ENCODE results near the gene BIRC3.
"Not testable (repeated sequence)": the region's sequence is repeated elsewhere in the genome, so short reads cannot be mapped to it uniquely, and the experiment has no call there.

The BIRC3 gene

GRCh38 chr11:102292933-102293332 lies 24.4 kb upstream of the BIRC3 start:
- Histone ChIP-seq H3K4me3 (no peak overlapping the region), H3K27ac (peak overlapping the region in 1 of 21 experiments; percentile 55)

GRCh38 chr11:102293873-102294601 lies 23.2 kb upstream of the BIRC3 start:
- H3K27ac ChIP-seq, result peak overlapping the region in 4 of 21 experiments; percentile 3 to 55 (median 39)
- peak overlapping the region in 2 of 7 experiments; percentile 3 to 10 for H3K4me3 ChIP-seq

GRCh38 chr11:102295045-102295444 lies 22.2 kb upstream of the BIRC3 start:
- Histone ChIP-seq H3K4me3 (no peak overlapping the region), H3K27ac (peak overlapping the region in 3 of 21 experiments; percentile 20 to 56 (median 20))

DNA sequence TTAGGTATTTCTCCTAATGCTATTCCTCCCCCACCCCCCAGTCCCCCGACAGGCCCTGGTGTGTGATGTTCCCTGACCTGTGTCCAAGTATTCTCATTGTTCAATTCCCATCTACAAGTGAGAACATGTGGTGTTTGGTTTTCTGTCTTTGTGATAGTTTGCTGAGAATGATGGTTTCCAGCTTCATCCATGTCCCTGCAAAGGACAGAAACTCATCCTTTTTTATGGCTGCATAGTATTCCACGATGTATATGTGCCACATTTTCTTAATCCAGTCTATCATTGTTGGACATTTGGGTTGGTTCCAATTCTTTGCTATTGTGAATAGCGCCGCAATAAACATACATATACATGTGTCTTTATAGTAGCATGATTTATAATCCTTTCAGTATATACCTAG lies 20.5 kb upstream of the BIRC3 start:
- not testable (repeated sequence) for H3K27ac ChIP-seq, H3K4me3 ChIP-seq

DNA sequence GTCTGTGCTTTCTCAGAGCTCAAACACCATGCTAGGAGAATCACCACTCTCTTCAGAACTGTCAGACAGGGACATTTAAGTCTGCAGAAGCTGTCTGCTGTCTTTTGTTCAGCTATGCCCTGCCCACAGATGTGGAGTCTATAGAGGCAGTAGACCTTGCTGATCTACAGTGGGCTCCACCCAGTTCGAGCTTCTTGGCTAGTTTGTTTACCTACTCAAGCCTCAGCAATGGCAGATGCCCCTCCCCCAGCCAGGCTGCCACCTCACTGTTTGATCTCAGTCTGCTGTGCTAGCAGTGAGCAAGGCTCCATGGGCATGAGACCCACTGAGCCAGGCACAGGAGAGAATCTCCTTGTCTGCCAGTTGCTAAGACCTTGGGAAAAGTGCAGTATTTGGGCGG lies 16.4 kb upstream of the BIRC3 start:
- peak overlapping the region in 2 of 21 experiments; percentile 26 to 59 for H3K27ac ChIP-seq
- not testable (repeated sequence) for H3K4me3 ChIP-seq

- Histone ChIP-seq H3K27ac (no peak overlapping the region), H3K4me3 (no peak overlapping the region)
These were observed 15.0 kb upstream of the BIRC3 start for GRCh38 chr11:102302241-102302640.

DNA sequence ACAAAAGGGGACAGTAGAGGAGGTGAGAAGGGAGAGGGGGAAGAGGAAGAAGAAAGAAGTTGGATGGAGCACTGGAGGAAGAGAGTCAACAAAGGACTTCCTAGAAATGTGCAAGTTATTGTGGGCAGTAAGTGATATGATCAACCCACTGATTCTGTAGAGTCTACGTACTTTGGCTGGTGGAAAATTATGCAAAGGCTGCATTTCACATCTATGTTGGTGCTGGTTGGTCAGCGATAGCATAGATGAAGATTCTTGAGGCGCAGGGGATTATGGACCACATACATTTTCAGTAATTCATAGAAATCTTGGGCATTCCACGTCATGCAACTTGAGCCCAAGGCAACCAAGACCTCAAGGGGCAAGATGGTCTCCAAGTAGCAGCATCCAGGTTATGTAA lies 12.6 kb upstream of the BIRC3 start:
- H3K4me3 ChIP-seq, result no peak overlapping the region
- H3K27ac ChIP-seq, result peak overlapping the region in 5 of 21 experiments; percentile 49 to 87 (median 82)

GRCh38 chr11:102305352-102306047 lies 11.8 kb upstream of the BIRC3 start:
- Histone ChIP-seq H3K27ac (peak overlapping the region in 18 of 21 experiments; percentile 19 to 87 (median 59)), H3K4me3 (no peak overlapping the region)

- Histone ChIP-seq H3K4me3 (no peak overlapping the region), H3K27ac (peak overlapping the region in 18 of 21 experiments; percentile 19 to 87 (median 59))
These were observed 11.2 kb upstream of the BIRC3 start for GRCh38 chr11:102306048-102306597.

- Histone ChIP-seq H3K4me3 (no peak overlapping the region), H3K27ac (peak overlapping the region in 13 of 21 experiments; percentile 12 to 87 (median 66))
These were observed 10.2 kb upstream of the BIRC3 start for GRCh38 chr11:102306817-102307726.

DNA sequence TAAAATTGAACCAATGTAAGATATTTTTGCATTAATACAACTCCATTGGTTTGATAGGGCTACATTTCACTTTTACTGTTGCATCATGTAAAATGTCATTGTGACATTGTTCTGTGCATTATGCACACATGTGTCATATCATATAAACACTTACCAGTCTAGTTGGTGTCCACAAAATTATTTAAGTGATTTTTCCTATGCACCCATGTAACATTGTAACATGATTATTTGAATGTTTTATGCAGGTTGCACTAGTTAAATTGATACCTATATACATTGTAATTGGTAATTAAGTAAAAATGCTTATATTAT lies 9.6 kb upstream of the BIRC3 start:
- Histone ChIP-seq H3K4me3 (no peak overlapping the region), H3K27ac (peak overlapping the region in 6 of 21 experiments; percentile 19 to 86 (median 72))

GRCh38 chr11:102309621-102310541 lies 7.4 kb upstream of the BIRC3 start:
- H3K4me3 ChIP-seq, result no peak overlapping the region
- no peak overlapping the region for H3K27ac ChIP-seq

GRCh38 chr11:102312667-102313066 lies 4.6 kb upstream of the BIRC3 start:
- Histone ChIP-seq H3K4me3 (peak overlapping the region in 2 of 7 experiments; percentile 2 to 18), H3K27ac (peak overlapping the region in 20 of 21 experiments; percentile 15 to 87 (median 67))

DNA sequence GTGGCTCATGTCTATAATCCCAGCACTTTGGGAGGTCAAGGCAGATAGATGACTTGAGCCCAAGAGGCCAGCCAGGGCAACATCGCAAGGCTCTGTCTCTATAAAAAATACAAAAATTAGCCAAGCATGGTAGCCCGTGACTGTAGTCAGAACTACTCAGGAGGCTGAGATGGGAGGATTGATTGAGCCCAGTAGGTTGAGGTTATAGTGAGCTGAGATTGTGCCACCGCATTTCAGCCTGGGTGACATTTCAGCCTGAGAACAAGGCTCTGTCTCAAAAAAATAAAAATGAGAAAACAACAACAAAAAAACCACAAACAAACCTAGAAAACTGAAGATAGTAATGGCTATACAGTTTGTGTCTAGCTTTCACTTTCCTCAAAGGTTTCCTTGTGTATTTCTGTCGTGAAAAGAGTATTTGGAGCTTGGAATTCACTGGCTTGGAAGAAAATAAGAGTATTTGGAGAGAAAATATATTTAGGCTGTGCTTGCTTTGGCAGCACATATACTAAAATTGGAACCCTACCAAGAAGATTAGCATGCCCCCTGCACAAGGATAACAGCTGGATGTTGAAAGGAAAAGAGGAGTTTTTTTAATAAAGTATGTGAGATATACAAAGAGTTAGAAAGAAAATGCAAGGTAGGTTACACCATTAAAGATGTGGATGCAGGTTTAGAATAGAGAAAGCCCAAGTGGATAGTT lies 3.9 kb upstream of the BIRC3 start:
- Histone ChIP-seq H3K4me3 (peak overlapping the region in 2 of 7 experiments; percentile 2 to 18), H3K27ac (peak overlapping the region in 20 of 21 experiments; percentile 15 to 87 (median 67))

GRCh38 chr11:102314784-102315183 lies 2.5 kb upstream of the BIRC3 start:
- H3K27ac ChIP-seq, result peak overlapping the region in 13 of 21 experiments; percentile 0 to 88 (median 63)

DNA sequence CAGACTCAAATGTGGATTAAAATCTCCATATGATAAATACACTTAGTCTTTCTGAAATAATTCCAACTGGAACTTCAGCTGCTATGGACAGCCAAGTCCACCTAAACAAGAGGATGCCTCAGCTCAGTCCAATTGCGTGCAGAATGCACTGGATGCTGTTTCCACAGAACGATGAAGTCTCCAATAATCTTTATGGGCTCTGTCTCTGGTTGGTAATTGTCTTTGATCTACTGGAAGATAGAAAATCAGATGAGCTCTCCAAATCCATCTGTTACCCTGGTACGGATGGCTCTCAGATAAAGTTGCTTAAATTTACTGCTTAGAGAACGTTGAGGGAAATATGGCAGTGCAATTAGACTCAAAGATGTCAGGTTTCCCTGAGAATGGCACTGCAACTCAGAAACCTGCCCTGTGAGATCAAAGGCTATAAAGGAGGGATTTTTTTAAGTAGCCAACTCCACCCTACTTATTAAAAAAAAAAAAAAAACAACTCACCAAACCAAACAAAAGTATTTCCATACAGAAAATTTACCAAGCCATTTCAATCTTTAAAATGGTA lies 859 bp upstream of the BIRC3 start:
- peak overlapping the region in 4 of 7 experiments; percentile 41 to 59 (median 50) for H3K4me3 ChIP-seq

More at GRCh38 chr11:102314784-102315183, 2.5 kb upstream of the BIRC3 start:
- no peak overlapping the region for H3K4me3 ChIP-seq

DNA sequence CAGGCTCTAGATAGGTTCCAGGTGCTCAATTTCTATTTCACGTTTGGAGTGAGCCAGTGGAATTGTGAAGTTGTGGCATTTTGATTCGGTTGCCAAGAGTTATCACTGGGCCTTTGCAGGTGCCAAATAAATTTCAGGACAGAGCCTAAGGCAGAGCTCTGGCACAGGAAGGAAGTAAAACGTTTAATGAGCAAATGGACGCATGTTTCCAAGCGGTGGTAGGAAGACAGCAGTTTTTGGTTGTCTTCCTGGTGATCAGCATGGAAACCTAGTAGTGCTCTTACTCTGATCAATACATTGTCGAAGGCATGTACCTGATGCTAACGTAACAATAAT lies 452 bp downstream of the BIRC3 start:
- H3K4me3 ChIP-seq, result peak overlapping the region; percentile 37 to 59 (median 45)
- peak overlapping the region; percentile 6 to 92 (median 84) for H3K27ac ChIP-seq

More for the DNA sequence above, 859 bp upstream of the BIRC3 start:
- H3K27ac ChIP-seq, result peak overlapping the region in 15 of 21 experiments; percentile 74 to 92 (median 86)

DNA sequence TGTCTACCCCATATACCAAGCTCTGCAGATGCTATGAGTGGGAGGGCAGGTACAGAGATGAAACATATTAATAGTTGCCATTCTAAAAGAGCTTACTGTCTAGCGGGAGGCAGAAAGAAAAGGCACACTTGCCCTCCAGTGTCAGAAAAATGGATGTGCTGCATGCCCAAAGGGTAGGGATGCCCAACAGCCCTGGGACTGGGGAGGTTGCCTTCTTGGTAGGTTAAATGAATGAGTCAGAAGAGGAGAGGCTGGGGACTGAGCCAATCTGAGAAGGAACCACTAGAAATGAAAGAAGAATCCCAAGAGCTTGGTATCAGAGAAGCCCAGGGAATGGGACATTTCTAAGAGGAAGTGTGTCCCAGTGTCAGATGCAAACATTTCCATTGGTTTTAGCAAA lies 1.2 kb downstream of the BIRC3 start:
- peak overlapping the region; percentile 37 to 59 (median 45) for H3K4me3 ChIP-seq

More for the DNA sequence above, 1.2 kb downstream of the BIRC3 start:
- H3K27ac ChIP-seq, result peak overlapping the region in 15 of 21 experiments; percentile 56 to 92 (median 86)

Data from skin epidermis (tissue), 12 donors.